HG03457 (cell line): ENCODE measurements around the gene PSG1.
"Not testable (repeated sequence)": the region's sequence is repeated elsewhere in the genome, so short reads cannot be mapped to it uniquely, and the experiment has no call there.

Experiments
- ATAC-seq: cut with Tn5 transposase; IDR thresholded peaks from one replicate; pipeline ENCODE4 v1.9.1; 2021; ENCODE audit warnings: moderate number of reproducible peaks; ENCODE audit not compliant: unreplicated experiment

Gene PSG1

GRCh38 chr19:42882010-42882409, 2.5 kb upstream of the PSG1 start:
- not testable (repeated sequence) for ATAC-seq

- ATAC-seq, result not testable (repeated sequence)
Measured at GRCh38 chr19:42881279-42881678, 1.8 kb upstream of the PSG1 start.

GRCh38 chr19:42880621-42881020, 1.1 kb upstream of the PSG1 start:
- not testable (repeated sequence) for ATAC-seq

GRCh38 chr19:42876596-42876995, 2.9 kb downstream of the PSG1 start:
- not testable (repeated sequence) for ATAC-seq

GRCh38 chr19:42875881-42876280, 3.6 kb downstream of the PSG1 start:
- ATAC-seq, result not testable (repeated sequence)

GRCh38 chr19:42874901-42875813, 4.4 kb downstream of the PSG1 start:
- ATAC-seq, result not testable (repeated sequence)

- not testable (repeated sequence) for ATAC-seq
Measured at GRCh38 chr19:42874136-42874535, 5.4 kb downstream of the PSG1 start.

- ATAC-seq, result no peak
Measured at GRCh38 chr19:42872608-42873007, 6.9 kb downstream of the PSG1 start.

- ATAC-seq, result no peak
Measured at GRCh38 chr19:42857544-42857867, 22.0 kb downstream of the PSG1 start.

GRCh38 chr19:42856866-42857543, 22.5 kb downstream of the PSG1 start:
- not testable (repeated sequence) for ATAC-seq

GRCh38 chr19:42854745-42855144, 24.8 kb downstream of the PSG1 start:
- ATAC-seq, result not testable (repeated sequence)

GRCh38 chr19:42853231-42853630, 26.3 kb downstream of the PSG1 start:
- ATAC-seq, result not testable (repeated sequence)

- ATAC-seq, result not testable (repeated sequence)
Measured at GRCh38 chr19:42852821-42853220, 26.7 kb downstream of the PSG1 start.

- not testable (repeated sequence) for ATAC-seq
Measured at GRCh38 chr19:42851718-42852280, 27.7 kb downstream of the PSG1 start.

- ATAC-seq, result no peak
Measured at GRCh38 chr19:42850981-42851717, 28.4 kb downstream of the PSG1 start.

- ATAC-seq, result no peak
Measured at GRCh38 chr19:42846597-42846996, 32.9 kb downstream of the PSG1 start.

- ATAC-seq, result not testable (repeated sequence)
Measured at GRCh38 chr19:42843631-42844030, 35.9 kb downstream of the PSG1 start.

- not testable (repeated sequence) for ATAC-seq
Measured at GRCh38 chr19:42832746-42833442, 46.6 kb downstream of the PSG1 start.

- ATAC-seq, result not testable (repeated sequence)
Measured at GRCh38 chr19:42832023-42832680, 47.4 kb downstream of the PSG1 start.
